COLO829 (cell line): ENCODE measurements around the gene LARP4B.

Source experiments
- DNase-seq: peaks from one replicate; pipeline ENCODE4 v3.0.0; 2012; ENCODE audit warnings: low spot score

LARP4B gene

GRCh38 chr10:807163-807957, 124.1 kb downstream of the LARP4B start:
- DNase-seq, result no peak

- no peak for DNase-seq
These were observed 124.9 kb downstream of the LARP4B start for GRCh38 chr10:806451-807162.

GRCh38 chr10:805620-806305, 125.7 kb downstream of the LARP4B start:
- no peak for DNase-seq

DNA sequence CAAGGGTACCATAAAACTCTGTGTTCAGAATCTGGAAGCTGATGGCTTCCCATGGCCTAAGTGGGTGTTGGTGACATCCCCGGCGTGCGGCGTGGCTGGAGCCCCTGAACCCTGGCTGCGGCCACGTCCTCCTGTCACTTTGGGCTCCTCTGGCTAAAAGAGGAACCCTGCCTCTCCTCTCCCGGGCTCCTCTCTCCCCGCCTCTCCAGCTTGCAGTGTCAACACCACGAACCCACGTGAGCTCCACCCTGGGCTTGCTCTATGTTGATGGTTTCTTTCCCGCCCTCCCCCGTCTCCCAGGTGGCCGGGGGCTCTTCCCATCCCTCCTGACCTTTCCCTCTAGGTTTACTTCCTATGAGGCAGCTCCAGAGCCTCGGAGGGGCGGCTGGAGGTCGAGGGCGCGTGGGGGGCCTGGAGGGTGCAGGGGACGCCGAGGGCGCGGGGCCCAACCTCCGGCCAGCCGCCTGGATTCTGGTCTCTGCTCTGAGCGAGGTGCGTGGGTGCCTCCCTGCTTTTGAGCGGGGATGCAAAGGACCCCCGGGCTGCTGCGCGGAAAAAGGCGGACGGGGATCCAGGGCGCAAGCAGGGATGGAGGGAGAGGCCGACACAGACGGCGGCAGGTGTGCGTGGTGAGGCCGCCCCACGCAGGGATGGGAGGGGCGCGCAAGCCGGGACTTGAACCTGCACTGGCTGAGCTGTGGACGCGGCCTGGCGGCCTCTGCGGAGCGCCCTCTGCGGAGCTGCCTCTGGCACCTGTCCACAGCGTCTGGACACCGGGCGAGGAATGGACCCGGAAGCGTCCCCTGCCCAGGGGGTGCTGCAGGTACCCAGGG, 126.5 kb downstream of the LARP4B start:
- DNase-seq, result no peak

DNA sequence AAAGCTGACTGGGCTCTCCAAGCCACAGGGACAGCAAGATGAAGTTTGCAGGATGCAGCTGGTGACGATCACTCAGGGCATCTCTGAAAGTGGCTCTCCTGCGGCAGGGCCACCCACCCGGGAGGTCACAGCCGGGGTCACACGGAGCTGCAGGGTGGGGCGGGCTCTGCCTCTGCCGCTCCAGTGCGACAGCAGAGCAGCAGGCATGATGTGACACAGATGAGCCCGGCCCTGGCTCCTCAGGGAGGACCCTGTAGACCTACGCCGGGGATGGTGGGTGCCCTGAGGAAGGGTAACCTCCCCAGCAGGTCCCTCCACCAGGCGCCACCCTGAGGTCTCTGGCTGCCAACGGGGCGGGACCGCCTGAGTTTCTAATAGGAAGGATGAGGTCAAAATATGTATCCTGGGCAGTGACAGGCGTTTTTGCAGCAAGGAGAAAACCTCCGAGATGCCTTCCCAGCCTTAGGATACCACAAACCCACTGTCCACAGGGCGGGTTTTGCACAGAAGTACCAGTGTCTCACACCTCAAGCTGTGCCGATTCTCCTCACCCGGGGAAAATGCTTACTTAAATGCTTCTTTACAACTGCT, 127.2 kb downstream of the LARP4B start:
- no peak for DNase-seq

DNA sequence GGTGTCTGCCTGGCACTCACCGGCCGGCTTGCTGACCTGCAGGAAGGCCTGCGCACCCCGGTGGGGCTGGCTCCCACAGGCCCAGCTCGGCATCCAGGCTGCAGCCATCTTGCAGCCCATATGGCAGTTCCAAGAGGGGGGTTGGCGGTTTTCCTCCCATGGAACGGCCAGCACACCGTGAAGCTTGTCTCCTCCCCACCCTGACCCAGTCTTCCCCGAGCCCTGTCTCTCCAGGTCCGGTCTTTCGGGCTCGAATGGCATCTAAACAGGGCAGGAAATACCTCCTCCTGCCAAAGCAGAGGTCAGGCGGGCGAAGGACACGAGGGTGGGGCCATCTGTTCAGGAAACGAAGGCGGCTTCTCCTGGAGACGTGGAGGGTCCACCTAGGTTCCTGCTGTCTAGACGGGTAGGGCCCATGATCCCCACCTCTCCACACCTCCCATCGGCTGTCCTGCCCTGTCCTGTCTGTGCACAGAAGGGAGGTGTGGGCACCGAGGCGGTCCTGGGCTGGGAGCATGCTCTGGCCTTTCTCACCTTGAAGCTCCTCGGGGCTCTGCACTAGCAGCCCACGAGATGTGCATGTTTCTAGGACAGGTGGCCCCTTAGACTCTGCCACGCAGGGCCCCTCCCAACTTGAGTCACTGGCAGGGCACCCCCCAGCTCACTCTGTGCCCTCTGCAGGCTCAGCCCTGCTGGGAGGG, 128.3 kb downstream of the LARP4B start:
- DNase-seq, result no peak

- DNase-seq, result no peak
These were observed 129.0 kb downstream of the LARP4B start for GRCh38 chr10:802506-802905.

GRCh38 chr10:797179-797578, 134.3 kb downstream of the LARP4B start:
- no peak for DNase-seq

DNA sequence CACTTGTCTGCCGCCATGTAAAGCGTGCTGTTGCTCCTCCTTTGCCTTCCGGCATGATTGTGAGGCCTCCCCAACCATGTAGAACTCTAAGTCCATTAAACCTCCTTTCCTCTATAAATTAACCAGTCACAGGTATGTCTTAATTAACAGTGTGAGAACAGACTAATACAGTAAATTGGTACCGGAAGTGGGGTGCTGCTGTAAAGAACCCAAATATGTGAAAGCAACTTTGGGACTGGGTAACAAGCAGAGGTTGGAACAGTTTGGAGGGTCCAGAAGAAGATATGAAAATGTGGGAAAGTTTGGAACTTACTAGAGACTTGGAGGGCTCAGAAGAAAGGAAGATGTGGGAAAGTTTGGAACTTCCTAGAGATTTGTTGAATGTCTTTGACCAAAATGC, 135.3 kb downstream of the LARP4B start:
- no peak for DNase-seq

DNA sequence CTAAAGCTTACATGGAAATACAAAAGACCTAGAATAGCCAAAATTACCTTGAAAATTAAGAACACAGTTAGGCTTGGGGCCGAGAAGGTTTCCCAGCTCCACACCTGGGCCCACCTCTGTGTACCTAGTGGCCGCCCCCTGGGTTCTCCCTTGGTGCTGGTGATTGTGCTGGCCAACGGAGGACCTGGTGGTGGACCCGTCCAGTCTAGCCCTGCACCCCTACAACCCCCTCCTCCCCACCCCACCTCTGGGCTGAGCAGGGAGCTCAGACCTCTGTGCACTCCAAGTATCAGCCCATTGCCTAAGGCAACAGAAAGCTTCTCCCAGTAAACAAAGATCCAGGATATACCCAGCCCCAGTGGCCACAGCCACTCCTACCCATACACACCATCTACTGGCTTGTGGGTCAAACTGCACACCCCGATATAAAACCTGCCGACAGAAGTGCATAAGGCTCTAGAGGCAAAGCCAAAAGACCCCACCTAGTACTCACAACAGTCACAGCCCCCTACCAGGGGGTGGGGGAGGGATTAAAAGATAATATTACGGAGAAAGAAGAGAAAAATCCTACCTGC, 137.0 kb downstream of the LARP4B start:
- DNase-seq, result no peak

GRCh38 chr10:792792-793100, 138.8 kb downstream of the LARP4B start:
- no peak for DNase-seq

- DNase-seq, result no peak
These were observed 139.3 kb downstream of the LARP4B start for GRCh38 chr10:792083-792791.

GRCh38 chr10:791639-792038, 139.9 kb downstream of the LARP4B start:
- DNase-seq, result no peak

- DNase-seq, result no peak
These were observed 140.5 kb downstream of the LARP4B start for GRCh38 chr10:790821-791551.

GRCh38 chr10:789831-790701, 141.4 kb downstream of the LARP4B start:
- DNase-seq, result no peak

DNA sequence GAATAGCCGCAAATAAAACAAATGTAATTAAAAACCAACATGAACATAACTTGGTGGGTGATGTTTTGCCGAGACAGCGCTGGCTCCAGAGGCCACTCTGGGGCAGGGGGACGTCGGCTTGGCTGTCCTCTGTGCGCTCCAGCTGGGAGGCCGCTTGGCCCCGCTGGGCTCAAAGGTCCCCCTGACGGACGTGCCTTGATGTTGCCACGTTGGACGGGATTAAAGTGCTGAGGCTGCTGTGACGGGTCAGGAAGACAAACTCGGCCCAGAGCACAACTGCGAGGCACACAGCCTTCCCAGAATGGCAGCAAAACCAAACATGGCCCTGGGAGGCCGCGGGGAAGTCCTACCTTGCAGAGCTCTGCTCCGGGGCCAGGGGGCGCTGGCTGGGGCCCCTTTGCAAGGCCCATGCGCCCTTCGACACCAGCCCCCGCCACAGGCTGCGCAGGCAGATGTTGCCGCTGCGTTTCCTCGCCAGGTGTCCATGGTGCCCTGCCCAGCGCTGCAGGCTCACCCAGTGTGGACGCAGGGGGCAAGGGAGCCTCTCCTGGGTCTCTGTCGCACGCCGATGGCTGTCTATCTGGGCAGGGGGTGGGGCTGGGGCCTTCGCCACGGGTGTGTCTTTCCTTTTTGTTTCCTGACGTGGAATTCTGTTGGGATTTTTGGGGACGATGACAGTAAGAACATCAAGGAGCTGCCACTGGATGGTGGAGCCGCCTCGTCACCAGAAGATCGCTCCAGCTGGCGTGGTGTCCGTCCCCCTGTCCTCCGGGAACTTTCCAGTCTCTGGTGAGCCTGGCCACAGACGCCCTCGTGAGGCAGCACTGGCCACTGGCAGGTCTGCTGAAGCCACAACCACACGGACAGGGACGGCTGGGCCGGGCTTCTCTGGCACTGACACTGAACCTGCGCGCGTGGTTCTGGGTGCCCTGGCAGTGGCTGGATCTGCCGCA, 142.4 kb downstream of the LARP4B start:
- DNase-seq, result no peak

DNA sequence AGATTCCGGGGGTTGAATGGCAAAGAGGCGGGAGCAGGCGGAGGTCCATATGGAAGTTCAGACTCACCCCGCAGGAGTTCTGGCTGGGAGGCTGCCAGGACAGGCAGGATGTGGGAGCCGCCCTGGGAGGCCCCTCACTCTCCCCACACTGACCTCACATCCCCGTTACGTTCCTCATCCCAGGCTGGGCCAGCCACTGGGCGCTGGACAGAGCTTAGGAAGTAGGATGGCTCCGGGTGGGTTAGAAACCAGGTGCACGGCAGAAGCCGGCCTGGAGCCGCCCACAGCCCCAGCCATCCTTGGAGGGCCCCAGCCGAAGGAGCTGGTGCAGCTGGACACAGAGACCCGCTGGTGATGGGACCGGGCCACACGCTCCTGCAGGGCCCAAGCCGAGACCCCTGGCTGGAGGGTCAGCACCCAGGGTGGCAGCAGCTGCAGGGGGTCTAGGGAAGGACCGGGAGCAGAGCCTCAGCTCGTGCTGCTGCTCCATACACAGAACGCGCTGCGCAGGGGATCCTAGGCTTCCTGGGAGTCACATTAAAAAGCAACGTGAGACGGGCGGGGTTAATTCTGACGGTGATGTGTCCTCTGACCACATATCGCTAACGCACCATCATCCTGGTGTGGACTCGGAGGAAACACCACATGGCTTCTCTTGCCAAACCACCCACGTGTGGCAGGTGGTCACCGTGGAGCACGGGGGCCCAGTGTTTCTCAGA, 143.4 kb downstream of the LARP4B start:
- DNase-seq, result no peak
